ENCODE results near the gene PDE8A.

- no peak for TF ChIP-seq POLR2A (IDR thresholded peaks at IDR 0.05)
- TF ChIP-seq, protein P1, sequence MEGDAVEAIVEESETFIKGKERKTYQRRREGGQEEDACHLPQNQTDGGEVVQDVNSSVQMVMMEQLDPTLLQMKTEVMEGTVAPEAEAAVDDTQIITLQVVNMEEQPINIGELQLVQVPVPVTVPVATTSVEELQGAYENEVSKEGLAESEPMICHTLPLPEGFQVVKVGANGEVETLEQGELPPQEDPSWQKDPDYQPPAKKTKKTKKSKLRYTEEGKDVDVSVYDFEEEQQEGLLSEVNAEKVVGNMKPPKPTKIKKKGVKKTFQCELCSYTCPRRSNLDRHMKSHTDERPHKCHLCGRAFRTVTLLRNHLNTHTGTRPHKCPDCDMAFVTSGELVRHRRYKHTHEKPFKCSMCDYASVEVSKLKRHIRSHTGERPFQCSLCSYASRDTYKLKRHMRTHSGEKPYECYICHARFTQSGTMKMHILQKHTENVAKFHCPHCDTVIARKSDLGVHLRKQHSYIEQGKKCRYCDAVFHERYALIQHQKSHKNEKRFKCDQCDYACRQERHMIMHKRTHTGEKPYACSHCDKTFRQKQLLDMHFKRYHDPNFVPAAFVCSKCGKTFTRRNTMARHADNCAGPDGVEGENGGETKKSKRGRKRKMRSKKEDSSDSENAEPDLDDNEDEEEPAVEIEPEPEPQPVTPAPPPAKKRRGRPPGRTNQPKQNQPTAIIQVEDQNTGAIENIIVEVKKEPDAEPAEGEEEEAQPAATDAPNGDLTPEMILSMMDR (IDR thresholded peaks at IDR 0.05) = no peak
Observed at GRCh38 chr15:85014932-85015331, 33.3 kb downstream of the PDE8A start.
